HEK293T (cell line): ENCODE results near the gene TSPAN14.

Source experiments
- SUZ12 ChIP-seq: fragments of 450-650 bp; IDR thresholded peaks from 2 replicates; pipeline ENCODE4 v1.6.1; 2016; ENCODE audit warnings: mild to moderate bottlenecking
- TF ChIP-seq, protein P1 (sequence below): fragments of 450-650 bp; IDR thresholded peaks from 2 replicates; pipeline ENCODE4 v1.6.1; 2016

GRCh38 chr10:80485946-80486764 lies 32.0 kb downstream of the TSPAN14 start:
- TF ChIP-seq, protein P1, sequence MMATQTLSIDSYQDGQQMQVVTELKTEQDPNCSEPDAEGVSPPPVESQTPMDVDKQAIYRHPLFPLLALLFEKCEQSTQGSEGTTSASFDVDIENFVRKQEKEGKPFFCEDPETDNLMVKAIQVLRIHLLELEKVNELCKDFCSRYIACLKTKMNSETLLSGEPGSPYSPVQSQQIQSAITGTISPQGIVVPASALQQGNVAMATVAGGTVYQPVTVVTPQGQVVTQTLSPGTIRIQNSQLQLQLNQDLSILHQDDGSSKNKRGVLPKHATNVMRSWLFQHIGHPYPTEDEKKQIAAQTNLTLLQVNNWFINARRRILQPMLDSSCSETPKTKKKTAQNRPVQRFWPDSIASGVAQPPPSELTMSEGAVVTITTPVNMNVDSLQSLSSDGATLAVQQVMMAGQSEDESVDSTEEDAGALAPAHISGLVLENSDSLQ: no peak
- TF ChIP-seq SUZ12: no peak
